NCI-H2081 (cell line): ENCODE results near the gene DIS3L2.
"Not testable (repeated sequence)": the region's sequence is repeated elsewhere in the genome, so short reads cannot be mapped to it uniquely, and the experiment has no call there.

Source experiments
- DNase-seq, 2 experiments: peaks; one replicate each; lab custom pipeline; 2025; lab: John Stamatoyannopoulos, UW

DIS3L2 gene

DNA sequence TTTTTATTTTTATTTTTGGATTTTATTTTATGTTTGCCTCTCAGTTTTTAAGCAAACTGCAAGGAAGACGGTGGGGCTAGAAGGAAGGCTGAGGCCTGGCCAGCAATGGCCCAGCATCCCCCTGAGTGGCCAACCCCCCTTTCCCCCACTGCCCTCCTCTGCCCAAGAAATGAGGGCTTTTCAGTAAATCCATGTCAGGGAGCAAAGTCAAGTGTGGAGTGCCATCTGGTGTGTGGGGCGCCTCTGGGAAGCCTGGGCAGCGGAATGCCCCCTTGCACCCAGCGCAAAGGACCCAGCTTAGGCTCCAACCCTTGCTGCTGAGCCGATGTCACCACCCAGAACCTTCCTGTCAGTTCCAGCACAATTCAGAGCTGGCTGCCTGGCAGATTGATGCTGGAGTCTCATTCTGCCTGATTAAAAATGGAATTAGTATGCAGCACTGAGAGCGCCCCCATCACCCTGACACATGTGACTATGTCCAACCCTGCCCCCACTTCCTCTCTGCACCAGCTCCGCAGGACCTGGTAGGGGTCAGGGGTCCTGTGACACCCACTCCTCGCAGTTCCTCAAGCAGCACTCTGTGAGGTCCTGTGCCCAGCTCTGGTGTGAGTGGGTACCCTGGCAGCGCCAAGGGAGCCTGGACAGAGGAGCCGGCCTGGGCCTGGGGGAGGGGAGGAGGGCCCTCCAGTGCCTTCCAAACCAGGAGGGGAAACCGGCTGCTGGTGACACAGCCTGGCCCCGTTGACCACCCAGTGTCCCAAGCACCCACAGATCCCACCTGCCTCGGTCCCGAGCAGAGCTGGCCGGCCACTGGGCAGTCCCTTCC, 407.8 kb downstream of the DIS3L2 start:
- no peak for DNase-seq

DNA sequence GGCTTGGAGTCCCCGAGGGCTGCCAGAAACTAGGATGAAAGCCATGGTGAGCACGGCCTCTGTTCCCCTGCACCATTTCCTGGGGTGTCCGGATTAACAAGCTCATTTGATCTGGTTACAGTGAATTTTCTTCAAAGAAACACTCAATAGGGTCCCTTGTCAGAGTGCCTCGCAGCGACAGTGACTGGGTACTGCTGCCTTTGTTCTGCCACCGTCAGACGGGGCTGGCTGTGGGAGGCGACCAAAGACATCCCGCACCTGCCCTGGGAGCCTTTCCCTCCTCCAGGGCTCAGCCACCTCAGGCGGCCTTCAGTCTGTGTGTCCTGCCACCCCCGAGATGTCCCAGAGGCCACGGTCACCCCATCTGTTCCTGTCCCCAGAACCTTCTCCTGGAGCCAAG, 408.5 kb downstream of the DIS3L2 start:
- not testable (repeated sequence) for DNase-seq

DNA sequence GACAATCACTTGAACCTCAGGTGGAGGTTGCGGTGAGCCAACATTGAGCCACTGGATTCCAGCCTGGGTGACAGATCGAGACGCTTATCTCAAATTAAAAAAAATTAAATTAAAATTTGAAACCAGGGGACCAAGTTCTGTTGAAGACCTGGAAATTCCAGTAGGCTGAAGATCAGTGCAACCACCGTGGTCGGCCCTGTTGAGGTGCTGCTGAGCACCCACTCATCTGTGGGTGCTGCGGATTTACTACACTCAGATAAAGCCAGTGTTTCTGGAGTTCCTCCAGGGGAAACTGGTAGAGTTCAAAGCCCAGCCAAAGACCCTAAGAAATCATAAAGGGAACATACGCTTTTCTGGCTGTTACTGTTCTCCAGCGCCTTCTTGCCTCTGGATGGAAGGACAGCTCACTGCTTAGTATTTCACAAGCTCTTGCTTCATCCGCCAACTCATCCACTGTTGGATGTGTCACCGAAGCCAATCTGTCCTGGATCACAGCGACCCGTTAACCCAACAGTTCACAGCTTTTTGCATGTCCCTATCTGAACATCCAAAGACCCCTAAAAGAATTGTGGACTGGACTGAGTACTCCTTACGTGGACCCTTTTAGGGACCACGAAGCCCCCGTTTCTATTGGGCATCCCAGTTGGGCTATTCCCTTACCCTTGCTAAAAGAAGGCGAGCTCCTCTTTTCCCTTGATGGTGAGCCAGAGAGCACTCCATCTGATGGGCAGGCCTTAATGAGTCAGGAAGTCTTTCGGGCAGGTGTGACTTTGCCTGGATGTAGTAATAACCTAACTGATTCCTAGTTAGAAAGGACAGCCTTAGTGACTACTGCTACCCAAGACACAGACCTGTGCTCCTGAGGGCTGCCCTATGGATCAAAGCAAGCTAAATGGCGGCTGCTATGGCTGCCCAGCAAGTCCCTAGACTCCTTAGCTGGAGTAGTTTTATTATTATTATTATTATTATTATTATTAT, 411.0 kb downstream of the DIS3L2 start:
- DNase-seq, result no peak

DNA sequence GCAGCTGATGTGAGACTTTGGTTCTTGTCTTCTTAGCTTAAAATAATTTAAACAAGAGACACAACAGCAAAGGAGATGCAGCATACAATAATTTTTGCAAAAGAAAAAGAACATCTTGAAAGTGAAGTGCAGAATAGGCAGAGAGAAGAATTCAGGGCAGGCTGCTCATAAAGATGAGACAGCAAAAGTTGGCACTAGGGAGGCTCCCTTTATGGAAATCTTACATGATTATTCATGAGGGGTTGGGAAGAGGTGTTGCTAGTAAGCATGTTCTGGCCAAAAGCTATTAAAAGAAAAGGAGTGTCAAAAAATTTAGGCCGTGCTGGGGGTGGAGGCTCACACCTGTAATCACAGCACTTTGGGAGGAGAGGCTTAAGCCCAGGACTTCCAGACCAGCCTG, 412.8 kb downstream of the DIS3L2 start:
- DNase-seq, result no peak

DNA sequence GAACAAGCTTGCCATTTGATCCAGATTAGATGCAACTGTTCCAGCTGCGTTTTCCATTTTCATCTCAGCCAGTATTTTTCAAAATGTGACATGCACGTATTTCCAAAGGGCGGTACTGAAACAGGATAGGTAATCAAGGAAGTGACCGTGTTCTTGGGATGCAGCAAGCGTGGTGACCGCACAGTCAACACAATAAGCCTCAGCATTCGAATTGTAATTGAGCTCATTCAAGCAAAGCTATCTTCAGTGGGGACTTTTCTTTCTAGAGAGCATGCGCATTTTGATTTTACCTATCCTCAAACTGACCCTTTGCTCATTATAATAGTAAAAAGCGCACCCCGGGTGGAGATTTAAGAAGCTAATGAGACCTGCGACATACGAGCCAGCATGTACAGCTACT, 413.7 kb downstream of the DIS3L2 start:
- DNase-seq, result no peak

DNA sequence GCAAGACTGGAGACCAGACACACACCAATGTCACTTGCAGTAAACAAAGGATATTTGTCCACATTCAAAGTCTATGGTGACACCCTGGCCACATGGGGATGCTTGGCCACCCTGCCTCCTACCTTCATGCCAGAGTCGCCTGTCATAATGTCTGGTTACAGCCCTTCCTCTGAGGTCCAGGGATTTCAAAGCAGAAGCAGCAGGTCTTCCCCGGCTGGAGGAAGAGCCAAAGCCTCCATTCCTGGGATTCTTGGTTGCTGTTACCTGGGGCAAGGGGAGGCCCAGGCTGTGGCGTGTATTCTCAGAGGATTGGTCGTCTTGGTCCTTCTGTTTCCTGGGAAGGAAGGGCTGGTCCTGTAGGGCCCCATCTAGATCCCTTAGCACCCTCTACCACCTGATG, 414.7 kb downstream of the DIS3L2 start:
- no peak for DNase-seq

DNA sequence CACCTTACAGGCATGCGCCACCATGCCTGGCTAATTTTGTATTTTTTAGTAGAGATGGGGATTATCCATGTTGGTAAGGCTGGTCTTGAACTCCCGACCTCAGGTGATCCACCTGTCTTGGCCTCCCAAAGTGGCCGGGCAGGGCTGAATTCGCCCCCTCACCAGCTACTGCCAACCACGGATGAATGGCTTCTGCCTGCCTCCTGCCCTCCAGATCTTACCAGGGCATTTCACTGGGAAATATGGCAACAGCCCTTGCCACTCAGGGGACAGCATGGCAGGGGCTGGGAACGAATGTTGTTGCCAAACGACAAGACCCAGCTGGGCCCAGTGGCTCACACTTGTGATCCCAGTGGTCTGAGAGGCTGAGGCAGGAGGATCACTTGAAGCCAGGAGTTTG, 415.2 kb downstream of the DIS3L2 start:
- no peak for DNase-seq

DNA sequence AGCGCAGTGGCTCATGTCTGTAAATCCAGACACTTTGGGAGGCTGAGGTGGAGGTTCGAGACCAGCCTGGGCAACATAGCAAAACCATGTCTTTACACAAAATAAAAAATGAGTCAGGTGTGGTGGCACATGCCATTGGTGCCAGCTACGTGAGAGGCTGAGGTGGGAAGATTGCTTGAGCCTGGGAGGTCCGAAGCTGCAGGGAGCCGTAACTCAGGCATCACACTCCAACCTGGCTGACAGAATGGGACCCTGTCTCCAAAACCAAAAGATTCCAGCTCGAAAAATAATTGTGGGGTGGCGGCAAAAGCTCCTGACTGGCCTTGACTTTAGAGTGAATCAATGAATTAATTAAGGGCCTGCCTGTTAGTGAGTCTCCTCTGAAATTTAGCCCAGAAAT, 415.8 kb downstream of the DIS3L2 start:
- no peak for DNase-seq

DNA sequence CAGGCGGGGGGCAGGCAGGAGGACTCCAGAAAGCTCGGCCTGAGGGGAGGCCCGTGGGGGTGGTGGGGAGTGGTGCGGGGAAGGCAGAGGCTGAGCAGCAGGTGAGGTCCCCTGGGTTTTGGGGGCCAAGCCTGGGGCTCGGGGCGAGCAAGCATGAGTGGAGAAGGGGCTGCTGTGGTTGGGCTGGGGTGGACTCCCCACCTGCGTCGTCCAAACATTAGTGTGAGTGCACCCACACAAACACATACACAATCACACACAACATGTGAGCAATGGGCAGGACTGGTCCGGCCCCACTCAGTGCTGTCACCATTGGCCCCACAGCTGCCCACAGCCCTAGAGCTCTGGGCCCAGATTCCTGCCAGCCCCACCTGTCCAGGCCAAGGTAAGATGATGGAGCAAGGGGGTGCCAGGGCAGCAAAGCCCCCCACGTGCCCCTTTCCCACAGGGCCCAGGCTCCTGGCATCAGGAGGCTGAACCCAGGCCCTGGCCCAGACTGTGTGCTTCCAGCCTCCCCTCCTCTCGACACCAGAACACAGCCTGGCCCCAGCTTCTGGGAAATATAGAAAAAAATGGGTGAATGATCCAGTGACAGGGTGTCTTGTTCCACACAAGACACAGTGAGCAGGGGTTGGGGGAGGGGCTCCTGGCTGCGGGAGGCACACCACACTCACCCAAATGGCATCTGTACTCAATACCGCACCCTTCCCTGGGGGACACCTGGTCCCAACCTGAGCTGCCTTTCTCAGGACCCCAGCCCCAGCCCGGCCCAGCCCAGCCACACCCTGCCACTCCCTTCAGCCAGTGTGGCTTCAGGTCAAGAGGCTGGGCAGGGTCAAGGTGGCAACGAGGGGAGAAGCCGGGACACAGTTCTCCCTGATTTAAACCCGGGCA, 416.6 kb downstream of the DIS3L2 start:
- no peak for DNase-seq

DNA sequence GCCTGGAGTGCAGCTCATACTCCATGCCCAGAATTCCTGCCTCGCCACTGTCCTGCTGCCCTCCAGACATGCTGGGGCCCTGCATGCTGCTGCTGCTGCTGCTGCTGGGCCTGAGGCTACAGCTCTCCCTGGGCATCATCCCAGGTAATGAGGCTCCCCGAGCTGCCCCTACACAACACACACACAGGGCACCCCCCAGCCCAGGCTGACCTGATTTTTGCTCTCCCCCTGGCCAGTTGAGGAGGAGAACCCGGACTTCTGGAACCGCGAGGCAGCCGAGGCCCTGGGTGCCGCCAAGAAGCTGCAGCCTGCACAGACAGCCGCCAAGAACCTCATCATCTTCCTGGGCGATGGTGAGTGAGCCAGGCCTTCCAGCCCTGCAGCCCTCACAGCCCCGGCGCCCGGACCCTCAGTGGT, 417.2 kb downstream of the DIS3L2 start, which contains the start of gene ALPP:
ALPP (plus strand) TSS at position 17 of the 417 bp plus-strand sequence; CDS start at position 69, 52 bp downstream.
- DNase-seq, result not testable (repeated sequence)

DNA sequence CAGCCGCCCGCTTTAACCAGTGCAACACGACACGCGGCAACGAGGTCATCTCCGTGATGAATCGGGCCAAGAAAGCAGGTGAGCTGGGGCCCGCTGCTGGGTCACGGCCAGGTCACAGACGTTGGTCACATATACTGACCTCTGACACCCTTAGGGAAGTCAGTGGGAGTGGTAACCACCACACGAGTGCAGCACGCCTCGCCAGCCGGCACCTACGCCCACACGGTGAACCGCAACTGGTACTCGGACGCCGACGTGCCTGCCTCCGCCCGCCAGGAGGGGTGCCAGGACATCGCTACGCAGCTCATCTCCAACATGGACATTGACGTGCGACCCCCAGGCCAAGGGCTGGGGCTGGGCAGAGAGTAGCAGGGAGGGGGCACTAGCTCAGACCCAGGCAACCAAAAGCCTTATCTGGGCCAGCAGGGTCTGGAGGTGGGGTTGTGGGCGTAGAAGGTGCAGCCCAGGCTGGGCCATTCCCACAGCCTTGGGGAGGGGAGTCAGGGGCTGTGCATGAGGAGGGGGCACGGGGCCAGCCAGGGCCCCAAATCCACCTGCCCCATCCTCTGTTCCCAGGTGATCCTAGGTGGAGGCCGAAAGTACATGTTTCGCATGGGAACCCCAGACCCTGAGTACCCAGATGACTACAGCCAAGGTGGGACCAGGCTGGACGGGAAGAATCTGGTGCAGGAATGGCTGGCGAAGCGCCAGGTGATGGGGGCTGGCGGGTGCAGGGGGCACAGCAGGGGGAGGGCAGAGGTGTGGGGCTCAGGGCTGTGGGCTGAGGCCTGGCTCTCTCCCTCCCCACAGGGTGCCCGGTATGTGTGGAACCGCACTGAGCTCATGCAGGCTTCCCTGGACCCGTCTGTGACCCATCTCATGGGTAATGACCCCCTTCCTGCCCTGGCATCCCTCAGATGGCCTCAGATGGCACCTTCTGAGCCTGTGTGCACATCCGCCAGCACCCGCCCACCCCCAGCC, 418.4 kb downstream of the DIS3L2 start:
- not testable (repeated sequence) for DNase-seq

DNA sequence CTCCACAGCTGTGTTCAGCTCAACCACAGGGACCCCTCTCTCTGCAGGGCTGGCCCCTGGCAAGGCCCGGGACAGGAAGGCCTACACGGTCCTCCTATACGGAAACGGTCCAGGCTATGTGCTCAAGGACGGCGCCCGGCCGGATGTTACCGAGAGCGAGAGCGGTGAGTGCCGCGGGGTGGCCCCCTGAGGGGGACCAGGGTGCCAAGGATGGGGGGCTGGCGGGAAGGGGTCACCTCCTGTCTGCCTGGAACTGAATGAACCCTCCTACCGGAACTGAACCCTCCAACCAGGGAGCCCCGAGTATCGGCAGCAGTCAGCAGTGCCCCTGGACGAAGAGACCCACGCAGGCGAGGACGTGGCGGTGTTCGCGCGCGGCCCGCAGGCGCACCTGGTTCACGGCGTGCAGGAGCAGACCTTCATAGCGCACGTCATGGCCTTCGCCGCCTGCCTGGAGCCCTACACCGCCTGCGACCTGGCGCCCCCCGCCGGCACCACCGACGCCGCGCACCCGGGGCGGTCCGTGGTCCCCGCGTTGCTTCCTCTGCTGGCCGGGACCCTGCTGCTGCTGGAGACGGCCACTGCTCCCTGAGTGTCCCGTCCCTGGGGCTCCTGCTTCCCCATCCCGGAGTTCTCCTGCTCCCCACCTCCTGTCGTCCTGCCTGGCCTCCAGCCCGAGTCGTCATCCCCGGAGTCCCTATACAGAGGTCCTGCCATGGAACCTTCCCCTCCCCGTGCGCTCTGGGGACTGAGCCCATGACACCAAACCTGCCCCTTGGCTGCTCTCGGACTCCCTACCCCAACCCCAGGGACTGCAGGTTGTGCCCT, 419.9 kb downstream of the DIS3L2 start:
- DNase-seq, result not testable (repeated sequence)

DNA sequence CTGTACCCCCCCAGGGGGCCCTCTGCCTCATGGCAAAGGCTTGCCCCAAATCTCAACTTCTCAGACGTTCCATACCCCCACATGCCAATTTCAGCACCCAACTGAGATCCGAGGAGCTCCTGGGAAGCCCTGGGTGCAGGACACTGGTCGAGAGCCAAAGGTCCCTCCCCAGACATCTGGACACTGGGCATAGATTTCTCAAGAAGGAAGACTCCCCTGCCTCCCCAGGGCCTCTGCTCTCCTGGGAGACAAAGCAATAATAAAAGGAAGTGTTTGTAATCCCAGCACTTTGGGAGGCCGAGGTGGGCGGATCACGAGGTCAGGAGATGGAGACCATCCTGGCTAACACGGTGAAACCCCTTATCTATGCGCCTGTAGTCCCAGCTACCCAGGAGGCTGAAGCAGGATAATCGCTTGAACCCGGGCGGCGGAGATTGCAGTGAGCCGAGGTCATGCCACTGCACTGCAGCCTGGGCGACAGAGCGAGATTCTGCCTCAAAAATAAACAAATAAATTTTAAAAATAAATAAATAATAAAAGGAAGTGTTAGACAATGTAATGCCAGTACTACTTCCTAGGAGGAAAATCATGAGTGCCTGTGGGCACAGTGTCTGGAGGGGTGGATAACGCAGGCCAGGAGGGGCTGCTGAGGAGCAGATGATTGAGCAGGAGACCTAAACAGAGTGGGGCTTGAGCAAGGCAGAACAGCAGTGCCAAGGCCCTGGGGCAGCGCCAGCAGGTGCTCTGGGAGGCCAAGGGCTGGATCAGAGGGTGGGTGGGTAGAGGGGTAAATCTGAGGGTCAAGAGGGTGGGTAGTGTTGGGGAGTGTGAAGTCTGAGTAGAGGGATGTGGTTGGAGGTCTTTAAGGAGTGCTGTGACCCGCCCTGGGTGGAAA, 421.1 kb downstream of the DIS3L2 start:
- no peak for DNase-seq

DNA sequence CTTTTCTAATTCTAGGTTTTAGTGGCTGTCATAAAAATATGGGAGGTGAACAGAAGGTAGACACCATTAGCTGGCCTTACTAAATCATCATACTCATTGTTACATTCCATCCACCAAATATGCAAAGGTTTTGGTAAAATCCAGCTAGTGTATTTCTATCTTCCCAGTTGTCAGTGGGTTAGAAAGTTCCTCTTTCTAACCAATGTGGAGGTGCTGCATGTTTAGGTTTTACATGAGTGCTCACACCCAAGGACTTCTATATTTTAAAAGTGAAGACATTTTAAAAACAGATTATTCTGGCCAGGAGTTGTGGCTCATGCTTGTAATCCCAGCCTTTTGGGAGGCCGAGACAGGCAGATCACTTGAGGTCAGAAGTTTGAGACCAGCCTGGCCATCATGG, 423.0 kb downstream of the DIS3L2 start:
- no peak for DNase-seq

DNA sequence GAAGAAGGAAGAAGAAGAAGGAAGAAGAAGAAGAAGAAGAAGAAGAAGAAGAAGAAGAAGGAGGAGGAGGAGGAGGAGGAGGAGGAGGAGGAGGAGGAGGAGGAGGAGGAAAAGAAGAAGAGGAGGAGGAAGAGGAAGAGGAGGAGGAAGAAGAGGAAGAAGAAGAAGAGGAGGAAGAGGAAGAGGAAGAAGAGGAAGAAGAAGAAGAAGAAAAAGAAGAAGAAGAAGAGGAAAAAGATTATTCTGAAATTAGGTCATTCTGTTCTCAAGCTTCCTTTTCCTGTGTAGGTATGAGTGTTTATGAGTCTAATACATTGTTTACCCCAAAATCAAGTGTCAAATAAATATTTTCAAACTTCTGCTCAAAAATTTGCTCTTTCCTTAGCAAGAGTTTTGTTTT, 423.5 kb downstream of the DIS3L2 start:
- not testable (repeated sequence) for DNase-seq

DNA sequence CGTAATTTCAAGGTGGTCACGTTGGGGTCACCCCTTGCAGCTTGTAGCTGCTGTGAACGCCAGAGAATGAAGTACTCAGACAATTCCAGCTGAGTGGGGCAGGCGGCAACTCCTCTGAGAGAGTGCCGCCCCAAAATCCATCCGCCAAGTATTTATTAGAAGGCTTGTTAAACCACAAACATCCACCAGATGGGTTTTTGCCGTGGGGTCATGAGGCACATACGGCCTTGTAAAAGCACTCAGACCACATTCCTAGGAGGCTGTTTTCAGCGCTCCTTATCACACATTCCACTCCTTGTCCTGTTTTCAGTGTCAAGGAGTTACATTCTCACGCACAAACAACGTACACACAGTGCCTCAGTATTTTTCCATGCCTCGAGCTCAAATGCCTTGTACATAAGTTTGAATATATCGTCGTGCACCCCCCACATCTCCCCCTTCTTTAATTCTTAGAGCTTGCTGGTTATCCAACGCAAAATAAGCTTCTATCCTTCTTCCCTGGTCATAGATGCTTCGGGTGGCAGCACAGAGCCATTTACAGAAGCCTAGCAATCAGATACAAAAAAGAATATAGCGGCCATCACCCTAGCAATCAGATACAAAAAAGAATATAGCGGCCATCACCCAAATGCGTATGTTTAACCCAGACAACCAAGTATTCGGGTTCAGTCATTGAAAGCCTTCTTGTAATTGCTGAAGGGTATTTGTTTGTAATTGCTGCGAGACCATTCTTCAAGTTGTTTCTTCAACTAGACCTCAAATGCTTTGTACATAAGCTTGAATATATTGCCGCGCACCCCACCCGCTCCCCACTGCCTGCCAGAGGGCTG, 424.4 kb downstream of the DIS3L2 start:
- DNase-seq, result no peak

DNA sequence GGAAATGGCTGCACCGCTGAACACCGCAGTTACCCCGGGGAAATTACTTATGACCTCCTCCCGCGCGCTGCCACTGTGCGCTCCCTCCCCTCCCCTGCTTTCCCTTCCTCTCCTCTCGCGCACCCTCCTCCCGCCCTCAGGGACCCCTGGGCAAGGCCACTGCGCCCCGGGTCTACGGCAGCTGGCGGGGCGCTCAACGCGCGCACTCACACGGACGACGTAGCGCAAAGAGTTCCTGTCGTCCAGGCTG, 424.9 kb downstream of the DIS3L2 start:
- DNase-seq, result no peak
